Spleen (tissue), 11 donors: Measurements from ENCODE around the gene PEPD. TPM values are rescaled to one million over a fixed set of nuclear protein-coding genes. Genes with fewer than 3 reads are reported as not detected.

Experiments
- DNase-seq: peaks from one replicate; pipeline ENCODE4 v3.0.0-alpha.2; 2020
- H3K27ac ChIP-seq, 8 donors: fragments of 200-600 bp; sonication (generic) in 7 of 8; 1 replicate in 4 of 8; 2 replicates in 4 of 8; pipeline versions ENCODE4 v1.5.0 to v1.8.0; 2016 to 2021; ENCODE audit warnings: inconsistent platforms in 4 of 8, mild to moderate bottlenecking in 4 of 8, moderate library complexity in 1 of 8
- H3K27me3 ChIP-seq, 7 donors: fragments of 200-600 bp; sonication (generic) in 6 of 7; replicated peaks in 1 of 7; 1 replicate in 4 of 7; 2 replicates in 3 of 7; pipeline versions ENCODE4 v1.5.0 to v1.8.0; 2016 to 2021; ENCODE audit warnings: inconsistent platforms in 3 of 7, mild to moderate bottlenecking in 1 of 7
- H3K36me3 ChIP-seq, 6 donors: fragments of 200-600 bp; sonication (generic) in 5 of 6; 1 replicate in 4 of 6; 2 replicates in 2 of 6; pipeline versions ENCODE4 v1.5.0 to v1.8.0; 2016 to 2021; ENCODE audit warnings: inconsistent platforms in 2 of 6
- H3K4me1 ChIP-seq, 6 donors: fragments of 200-600 bp; sonication (generic) in 5 of 6; 1 replicate in 3 of 6; 2 replicates in 3 of 6; pipeline versions ENCODE4 v1.5.0 to v1.8.0; 2016 to 2021; ENCODE audit warnings: inconsistent platforms in 3 of 6
- H3K4me3 ChIP-seq, 8 donors: fragments of 200-600 bp; sonication (generic) in 7 of 8; 1 replicate in 4 of 8; 2 replicates in 4 of 8; pipeline versions ENCODE4 v1.5.0 to v1.8.0; 2016 to 2021; ENCODE audit warnings: inconsistent platforms in 4 of 8, mild to moderate bottlenecking in 4 of 8, moderate library complexity in 2 of 8
- H3K9me3 ChIP-seq, 8 donors: fragments of 200-600 bp; sonication (generic) in 7 of 8; 1 replicate in 4 of 8; 2 replicates in 4 of 8; pipeline versions ENCODE4 v1.5.0 to v1.8.0; 2016 to 2021; ENCODE audit warnings: inconsistent platforms in 4 of 8
- CTCF ChIP-seq, 11 experiments: fragments of 200-600 bp in 7 of 11; fragments of 450-650 bp in 4 of 11; sonication (generic) in 4 of 11; IDR thresholded peaks in 8 of 11; conservative IDR thresholded peaks in 3 of 11; 1 replicate in 7 of 11; 2 replicates in 4 of 11; pipeline versions ENCODE4 v1.4.0 to v1.8.0; 2016 to 2021; ENCODE audit warnings: antibody characterized with exemption in 11 of 11, inconsistent platforms in 4 of 11, mild to moderate bottlenecking in 1 of 11
- POLR2A ChIP-seq, 3 donors: fragments of 450-650 bp; IDR thresholded peaks; one replicate each; pipeline ENCODE4 v1.5.1; 2017; ENCODE audit warnings: antibody characterized with exemption in 3 of 3, mild to moderate bottlenecking in 1 of 3
- POLR2AphosphoS5 ChIP-seq, 3 donors: sonication (generic); formaldehyde crosslinking; IDR thresholded peaks; one replicate each; pipeline ENCODE4 v1.5.1; 2017; ENCODE audit warnings: antibody characterized with exemption in 3 of 3
- WGBS, 5 donors: extraction: QIAGEN DNeasy Blood & Tissue Kit in 3 of 5; methylation state at CpG; one replicate each; pipeline versions ENCODE4 v1.1.5 to v1.1.7; 2013 to 2018; 5-methylcytosine and 5-hydroxymethylcytosine counted together
- intact Hi-C: fragments of 100-400 bp; cut with DNase I; formaldehyde crosslinking; loops from one replicate; pipeline ENCODE4 v1.15.0; 2023; ENCODE audit warnings: low total_unique reads
- polyA plus RNA-seq, 3 donors: library from polyadenylated mRNA; stranded (reverse); fragments of 200-250 nt; gene quantifications; one replicate each; pipeline ENCODE4 v1.2.1, GENCODE V29; 2013
- total RNA-seq, 7 donors: library from RNA; depleted of rRNA in 3 of 7; stranded (reverse); fragments of >200 nt in 3 of 7; fragmentation: NEBNext Ultra II Directional in 4 of 7; extraction: Animal tissue kit (Norgen Biotek cat#: 25700) in 4 of 7; gene quantifications; one replicate each; pipeline versions ENCODE4 v1.1.0 to v1.2.1, GENCODE V29; 2016 to 2021
- donor health status: healthy with polysubstance abuse.
- donor health status: DM: no; HTN: no; CAD: no; lungs with moderate emphysema.
- donor health status: DM: no; HTN: no; CAD: no.
- donor health status: Bipolar disorder and iron deficiency.
- donor health status: healthy.
- donor health status: DM: no; HTN: no; CAD: no.
- donor health status: DM: yes; HTN: yes; CAD: no.

The PEPD gene
- total and polyA plus RNA-seq, 10 donors: 38.4 to 98.3 (median 69.8) TPM

GRCh38 chr19:33460221-33460908 lies 61.2 kb downstream of the PEPD start:
- DNase-seq: peak; percentile 62
- TF ChIP-seq POLR2A (IDR thresholded peaks at IDR 0.05) (no peak), POLR2AphosphoS5 (IDR thresholded peaks at IDR 0.05) (no peak), CTCF (IDR thresholded peaks at IDR 0.05 in 8 of 11, conservative IDR thresholded peaks at IDR 0.05 in 3 of 11) (no peak)
- Histone ChIP-seq H3K36me3 (peaks cover 0 to 61% (median 25%) of the 10 kb centered on the region in 6 donors), H3K4me3 (no peak overlapping the region), H3K9me3 (no peaks in the 10 kb centered on the region), H3K27me3 (no peaks in the 10 kb centered on the region), H3K4me1 (no peaks in the 10 kb centered on the region), H3K27ac (no peak overlapping the region)
- intact Hi-C loops: no loop called here
- 86 to 92% (median 90%) methylated on average over 11 to 18 of the region's 18 CpGs for WGBS, 5 donors

- peak; percentile 49 for DNase-seq
- intact Hi-C loops: no loop called here
- TF ChIP-seq POLR2A (IDR thresholded peaks at IDR 0.05) (no peak), POLR2AphosphoS5 (IDR thresholded peaks at IDR 0.05) (no peak), CTCF (IDR thresholded peaks at IDR 0.05 in 8 of 11, conservative IDR thresholded peaks at IDR 0.05 in 3 of 11) (no peak)
These were observed 62.1 kb downstream of the PEPD start for GRCh38 chr19:33459222-33460090.

GRCh38 chr19:33458807-33459206 lies 62.8 kb downstream of the PEPD start:
- intact Hi-C loops: no loop called here
- peak; percentile 52 for DNase-seq
- Histone ChIP-seq H3K4me3 (no peak overlapping the region), H3K27me3 (no peaks in the 10 kb centered on the region), H3K4me1 (no peaks in the 10 kb centered on the region), H3K27ac (no peak overlapping the region), H3K36me3 (peaks cover 0 to 52% (median 22%) of the 10 kb centered on the region in 6 donors), H3K9me3 (no peaks in the 10 kb centered on the region)
- TF ChIP-seq POLR2A (IDR thresholded peaks at IDR 0.05) (no peak), POLR2AphosphoS5 (IDR thresholded peaks at IDR 0.05) (no peak), CTCF (IDR thresholded peaks at IDR 0.05 in 8 of 11, conservative IDR thresholded peaks at IDR 0.05 in 3 of 11) (no peak)
- WGBS, 5 donors: 84 to 95% (median 91%) methylated on average over 11 to 12 of the region's 12 CpGs

More at GRCh38 chr19:33459222-33460090, 62.1 kb downstream of the PEPD start:
- Histone ChIP-seq H3K4me3 (no peak overlapping the region), H3K4me1 (no peaks in the 10 kb centered on the region), H3K27me3 (no peaks in the 10 kb centered on the region), H3K27ac (no peak overlapping the region), H3K36me3 (peaks cover 0 to 58% (median 25%) of the 10 kb centered on the region in 6 donors), H3K9me3 (no peaks in the 10 kb centered on the region)
- 89 to 94% (median 92%) methylated on average over 23 of the region's 23 CpGs for WGBS, 5 donors

- H3K4me1 ChIP-seq: no peaks in the 10 kb centered on the region
- peaks cover 0 to 46% (median 16%) of the 10 kb centered on the region in 6 donors for H3K36me3 ChIP-seq
- no peak for DNase-seq
- intact Hi-C loops: no loop called here
- no peaks in the 10 kb centered on the region for H3K27me3 ChIP-seq
- H3K27ac ChIP-seq: no peak overlapping the region
- TF ChIP-seq POLR2AphosphoS5 (IDR thresholded peaks at IDR 0.05) (no peak), CTCF (IDR thresholded peaks at IDR 0.05 in 8 of 11, conservative IDR thresholded peaks at IDR 0.05 in 3 of 11) (no peak), POLR2A (IDR thresholded peaks at IDR 0.05) (no peak)
- H3K9me3 ChIP-seq: no peaks in the 10 kb centered on the region
- no peak overlapping the region for H3K4me3 ChIP-seq
- 93 to 99% (median 97%) methylated on average over 7 to 8 of the region's 8 CpGs for WGBS, 5 donors
These were observed 63.4 kb downstream of the PEPD start for GRCh38 chr19:33458171-33458633.
